Astrocyte (in vitro differentiated cells and primary cell): ENCODE data around the gene GPR15LG. TPM values are rescaled to one million over a fixed set of nuclear protein-coding genes. Genes with fewer than 3 reads are reported as not detected.

Source experiments
- DNase-seq: peaks from one replicate; pipeline ENCODE4 v3.0.0-alpha.2; 2010; ENCODE audit warnings: low read depth
- FAIRE-seq: peaks from 2 replicates; lab custom pipeline; 2011; peaks lifted over from hg19 to GRCh38; lab: Jason Lieb, UNC
- H2AFZ ChIP-seq: 2 replicates; pipeline ENCODE4 v1.6.0; 2012; ENCODE audit warnings: low read depth, low read length, inconsistent platforms
- H3K27ac ChIP-seq: 2 replicates; pipeline ENCODE4 v1.5.1; 2011; ENCODE audit warnings: low read depth, low read length, inconsistent platforms
- H3K27me3 ChIP-seq: 2 replicates; pipeline ENCODE4 v1.6.0; 2011; ENCODE audit warnings: low read length, inconsistent platforms; ENCODE audit not compliant: insufficient read depth
- H3K36me3 ChIP-seq: 2 replicates; pipeline ENCODE4 v1.5.1; 2011; ENCODE audit warnings: low read length, inconsistent platforms; ENCODE audit not compliant: insufficient read depth
- H3K4me1 ChIP-seq: 2 replicates; pipeline ENCODE4 v1.5.1; 2011; ENCODE audit warnings: low read length, inconsistent platforms; ENCODE audit not compliant: insufficient read depth
- H3K4me2 ChIP-seq: 2 replicates; pipeline ENCODE4 v1.6.0; 2012; ENCODE audit warnings: low read length, inconsistent platforms
- H3K4me3 ChIP-seq: 2 replicates; pipeline ENCODE4 v1.5.1; 2011; ENCODE audit warnings: low read depth, mild to moderate bottlenecking, low read length, inconsistent platforms; ENCODE audit not compliant: insufficient read depth
- H3K79me2 ChIP-seq: 2 replicates; pipeline ENCODE4 v1.6.0; 2012; ENCODE audit warnings: mild to moderate bottlenecking, low read length, inconsistent platforms; ENCODE audit not compliant: insufficient read depth
- H3K9ac ChIP-seq: 2 replicates; pipeline ENCODE4 v1.6.0; 2012; ENCODE audit warnings: mild to moderate bottlenecking, low read length, inconsistent platforms
- H3K9me3 ChIP-seq: 2 replicates; pipeline ENCODE4 v1.5.1; 2012; ENCODE audit warnings: low read depth, mild to moderate bottlenecking, low read length, inconsistent platforms; ENCODE audit not compliant: insufficient read depth
- H4K20me1 ChIP-seq: 2 replicates; pipeline ENCODE4 v1.6.0; 2012; ENCODE audit warnings: low read length, inconsistent platforms; ENCODE audit not compliant: insufficient read depth
- H3K27ac Mint-ChIP-seq: one replicate; pipeline ENCODE4 v1.8.0; 2021; ENCODE audit warnings: mild to moderate bottlenecking, mixed read lengths; ENCODE audit not compliant: unreplicated experiment
- H3K27me3 Mint-ChIP-seq: one replicate; pipeline ENCODE4 v1.8.0; 2021; ENCODE audit warnings: low read depth, mixed read lengths; ENCODE audit not compliant: unreplicated experiment
- H3K36me3 Mint-ChIP-seq: one replicate; pipeline ENCODE4 v1.8.0; 2021; ENCODE audit warnings: low read depth, mixed read lengths; ENCODE audit not compliant: unreplicated experiment
- H3K4me1 Mint-ChIP-seq: one replicate; pipeline ENCODE4 v1.8.0; 2021; ENCODE audit warnings: low read depth, mixed read lengths; ENCODE audit not compliant: unreplicated experiment
- H3K4me3 Mint-ChIP-seq: one replicate; pipeline ENCODE4 v1.8.0; 2021; ENCODE audit warnings: mild to moderate bottlenecking, moderate library complexity, mixed read lengths; ENCODE audit not compliant: unreplicated experiment
- H3K9me3 Mint-ChIP-seq: one replicate; pipeline ENCODE4 v1.8.0; 2021; ENCODE audit warnings: mild to moderate bottlenecking, mixed read lengths; ENCODE audit not compliant: unreplicated experiment
- CTCF ChIP-seq: IDR thresholded peaks from 2 replicates; pipeline ENCODE4 v1.5.1; 2011; ENCODE audit warnings: low read depth, mild to moderate bottlenecking, inconsistent platforms, low read length, moderate library complexity; ENCODE audit not compliant: insufficient read depth
- EZH2 ChIP-seq: IDR thresholded peaks from 2 replicates; pipeline ENCODE4 v1.6.1; 2012; ENCODE audit warnings: mild to moderate bottlenecking, low read length, inconsistent platforms; ENCODE audit not compliant: insufficient read depth
- total RNA-seq: library from RNA; stranded (reverse); gene quantifications from 2 replicates; pipeline ENCODE4 v1.2.1, GENCODE V29; 2021

The GPR15LG gene
- total RNA-seq, 1 donor from 2014 or later, result not detected

GRCh38 chr10:84188815-84189214, 15.2 kb downstream of the GPR15LG start:
- DNase-seq (no peak), FAIRE-seq (no peak)
- no peaks in the 10 kb centered on the region for H3K36me3 Mint-ChIP-seq
- Histone ChIP-seq H3K9me3 (no peaks in the 10 kb centered on the region), H3K27me3 (peaks cover 4% of the 10 kb centered on the region), H2AFZ (no peak overlapping the region), H3K4me2 (no peak overlapping the region), H3K9ac (no peak overlapping the region), H4K20me1 (no peaks in the 10 kb centered on the region), H3K79me2 (no peaks in the 10 kb centered on the region), H3K4me1 (no peaks in the 10 kb centered on the region), H3K36me3 (no peaks in the 10 kb centered on the region), H3K4me3 (no peak overlapping the region), H3K27ac (no peak overlapping the region)
- peaks cover 34% of the 10 kb centered on the region for H3K27me3 Mint-ChIP-seq
- H3K9me3 Mint-ChIP-seq, result no peaks in the 10 kb centered on the region
- no peak overlapping the region for H3K4me3 Mint-ChIP-seq
- H3K27ac Mint-ChIP-seq, result no peak overlapping the region
- TF ChIP-seq EZH2, result no peak
- TF ChIP-seq CTCF, result no peak
- H3K4me1 Mint-ChIP-seq, result no peaks in the 10 kb centered on the region

- no peak for TF ChIP-seq EZH2
- no peak for TF ChIP-seq CTCF
- Mint-ChIP-seq H3K36me3 (no peaks in the 10 kb centered on the region), H3K4me1 (no peaks in the 10 kb centered on the region), H3K27ac (no peak overlapping the region), H3K4me3 (no peak overlapping the region), H3K9me3 (no peaks in the 10 kb centered on the region), H3K27me3 (peaks cover 44% of the 10 kb centered on the region)
- peaks cover 16% of the 10 kb centered on the region for H3K27me3 ChIP-seq
- no peaks in the 10 kb centered on the region for H3K79me2 ChIP-seq
- DNase-seq (no peak), FAIRE-seq (no peak)
- no peaks in the 10 kb centered on the region for H3K9me3 ChIP-seq
- no peak overlapping the region for H3K9ac ChIP-seq
- no peak overlapping the region for H3K4me3 ChIP-seq
- H4K20me1 ChIP-seq, result no peaks in the 10 kb centered on the region
- H3K4me2 ChIP-seq, result no peak overlapping the region
- H3K36me3 ChIP-seq, result no peaks in the 10 kb centered on the region
- no peak overlapping the region for H3K27ac ChIP-seq
- no peaks in the 10 kb centered on the region for H3K4me1 ChIP-seq
- H2AFZ ChIP-seq, result no peak overlapping the region
Observed at GRCh38 chr10:84190621-84191020, 17.0 kb downstream of the GPR15LG start.

- no peak for FAIRE-seq
- no peak overlapping the region for H3K4me2 ChIP-seq
- H3K27me3 Mint-ChIP-seq, result peaks cover 49% of the 10 kb centered on the region
Observed at GRCh38 chr10:84191106-84191505, 17.5 kb downstream of the GPR15LG start.

More at GRCh38 chr10:84191106-84191505, 17.5 kb downstream of the GPR15LG start:
- H3K79me2 ChIP-seq, result no peaks in the 10 kb centered on the region
- H3K4me3 ChIP-seq, result no peak overlapping the region
- H4K20me1 ChIP-seq, result no peaks in the 10 kb centered on the region
- H3K4me3 Mint-ChIP-seq, result no peak overlapping the region
- no peak overlapping the region for H2AFZ ChIP-seq
- H3K36me3 Mint-ChIP-seq, result no peaks in the 10 kb centered on the region
- H3K9me3 Mint-ChIP-seq, result no peaks in the 10 kb centered on the region
- no peaks in the 10 kb centered on the region for H3K4me1 Mint-ChIP-seq
- H3K27ac Mint-ChIP-seq, result no peak overlapping the region
- no peaks in the 10 kb centered on the region for H3K4me1 ChIP-seq
- H3K36me3 ChIP-seq, result no peaks in the 10 kb centered on the region
- H3K9ac ChIP-seq, result no peak overlapping the region
- H3K27ac ChIP-seq, result no peak overlapping the region
- no peak for TF ChIP-seq CTCF
- TF ChIP-seq EZH2, result no peak
- no peaks in the 10 kb centered on the region for H3K9me3 ChIP-seq
- DNase-seq, result no peak
- peaks cover 21% of the 10 kb centered on the region for H3K27me3 ChIP-seq
